ENCODE measurements around the gene AGTR2.

DNA sequence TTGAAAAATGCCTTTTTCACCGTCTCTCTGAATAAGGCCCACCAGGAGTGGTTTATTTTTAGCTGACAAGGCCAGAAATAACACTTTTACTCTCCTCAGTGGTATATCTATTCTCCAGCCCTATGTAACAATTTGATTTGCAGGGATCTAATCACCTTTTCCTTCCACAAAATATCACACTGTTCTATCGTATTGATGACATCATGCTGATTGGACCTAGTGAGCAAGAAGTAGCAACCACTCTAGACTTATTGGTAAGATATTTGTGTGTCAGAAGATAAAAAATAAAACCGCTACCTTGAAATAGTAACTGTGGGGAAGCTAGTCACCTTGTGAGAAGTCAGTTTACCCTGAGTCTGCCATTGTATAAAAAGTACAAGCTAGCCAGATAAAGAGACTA, 27.7 kb downstream of the AGTR2 start:
- TF ChIP-seq, protein P1, sequence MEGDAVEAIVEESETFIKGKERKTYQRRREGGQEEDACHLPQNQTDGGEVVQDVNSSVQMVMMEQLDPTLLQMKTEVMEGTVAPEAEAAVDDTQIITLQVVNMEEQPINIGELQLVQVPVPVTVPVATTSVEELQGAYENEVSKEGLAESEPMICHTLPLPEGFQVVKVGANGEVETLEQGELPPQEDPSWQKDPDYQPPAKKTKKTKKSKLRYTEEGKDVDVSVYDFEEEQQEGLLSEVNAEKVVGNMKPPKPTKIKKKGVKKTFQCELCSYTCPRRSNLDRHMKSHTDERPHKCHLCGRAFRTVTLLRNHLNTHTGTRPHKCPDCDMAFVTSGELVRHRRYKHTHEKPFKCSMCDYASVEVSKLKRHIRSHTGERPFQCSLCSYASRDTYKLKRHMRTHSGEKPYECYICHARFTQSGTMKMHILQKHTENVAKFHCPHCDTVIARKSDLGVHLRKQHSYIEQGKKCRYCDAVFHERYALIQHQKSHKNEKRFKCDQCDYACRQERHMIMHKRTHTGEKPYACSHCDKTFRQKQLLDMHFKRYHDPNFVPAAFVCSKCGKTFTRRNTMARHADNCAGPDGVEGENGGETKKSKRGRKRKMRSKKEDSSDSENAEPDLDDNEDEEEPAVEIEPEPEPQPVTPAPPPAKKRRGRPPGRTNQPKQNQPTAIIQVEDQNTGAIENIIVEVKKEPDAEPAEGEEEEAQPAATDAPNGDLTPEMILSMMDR (optimal IDR thresholded peaks at IDR 0.05 in 1 of 3, IDR thresholded peaks at IDR 0.05 in 1 of 3, conservative IDR thresholded peaks at IDR 0.05 in 1 of 3; ENCODE audit: extremely low read depth in 1 of 3, insufficient read depth in 2 of 3, low read length in 3 of 3), result no peak
- no peak for TF ChIP-seq EZH2 (IDR thresholded peaks at IDR 0.05; ENCODE audit: low read length)
